ENCODE measurements around the gene MACROD1.

GRCh38 chr11:64173616-64174355 is 7.9 kb upstream of the MACROD1 start:
- TF ChIP-seq CTCF (IDR thresholded peaks at IDR 0.05) (no peak), POLR2A (IDR thresholded peaks at IDR 0.05) (no peak)

All from adrenal gland (tissue), 5 donors.